Activated naive CD4-positive, alpha-beta T cell treated with anti-CD3 and anti-CD28 coated beads, Interleukin-2, amount 50 U/mL, for 16 hours (primary cell): Measurements from ENCODE around the gene STAC2.
"Not testable (repeated sequence)": the region's sequence is repeated elsewhere in the genome, so short reads cannot be mapped to it uniquely, and the experiment has no call there.

Experiments
- DNase-seq: peaks from one replicate; pipeline ENCODE4 v3.0.0-alpha.2; 2020

Gene STAC2

DNA sequence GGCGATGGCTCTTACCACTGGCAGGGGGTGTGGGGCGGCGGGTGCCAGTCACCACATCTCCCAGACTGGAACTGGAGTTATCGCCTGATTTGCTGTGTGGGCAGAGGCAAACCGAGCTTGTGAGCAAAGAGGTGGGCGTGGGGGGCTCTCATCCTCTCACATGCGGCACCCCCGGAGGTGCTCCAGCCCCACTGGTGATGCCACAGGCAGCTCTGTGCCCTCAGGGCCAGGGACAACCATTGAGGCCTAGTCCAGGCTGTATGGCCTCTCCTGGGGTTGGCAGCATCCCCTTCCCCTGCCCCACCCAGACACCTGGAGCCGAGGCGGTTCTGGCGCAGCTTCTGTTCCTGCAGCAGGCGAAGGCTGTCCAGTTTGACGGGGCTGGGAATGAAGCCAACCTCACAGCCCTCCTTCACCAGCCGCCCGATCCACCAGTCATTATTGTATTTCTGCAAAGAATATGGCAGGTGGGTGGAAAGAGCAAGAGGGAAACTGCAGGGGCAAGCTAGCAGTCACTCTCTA lies 39.2 kb downstream of the STAC2 start:
- DNase-seq: no peak

DNA sequence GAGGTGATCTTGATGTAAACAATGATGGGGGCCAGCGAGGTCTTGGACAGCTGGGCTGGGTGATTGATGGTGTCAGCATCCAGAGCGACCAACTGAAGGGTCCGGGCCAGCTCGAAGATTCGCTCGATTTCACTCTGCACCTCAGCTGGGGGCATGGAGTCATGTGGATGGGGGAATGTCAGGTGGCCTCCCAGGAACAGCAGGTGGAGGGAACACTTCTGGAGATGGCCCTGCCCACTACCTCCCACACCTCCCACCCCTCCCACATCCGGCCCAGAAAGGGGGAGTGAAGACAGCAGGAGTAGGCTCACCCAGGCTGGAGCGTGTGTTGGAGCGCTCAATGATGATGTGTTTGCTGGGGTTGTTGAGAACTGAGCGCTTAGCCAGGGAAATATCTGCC lies 42.0 kb downstream of the STAC2 start:
- DNase-seq: no peak

DNA sequence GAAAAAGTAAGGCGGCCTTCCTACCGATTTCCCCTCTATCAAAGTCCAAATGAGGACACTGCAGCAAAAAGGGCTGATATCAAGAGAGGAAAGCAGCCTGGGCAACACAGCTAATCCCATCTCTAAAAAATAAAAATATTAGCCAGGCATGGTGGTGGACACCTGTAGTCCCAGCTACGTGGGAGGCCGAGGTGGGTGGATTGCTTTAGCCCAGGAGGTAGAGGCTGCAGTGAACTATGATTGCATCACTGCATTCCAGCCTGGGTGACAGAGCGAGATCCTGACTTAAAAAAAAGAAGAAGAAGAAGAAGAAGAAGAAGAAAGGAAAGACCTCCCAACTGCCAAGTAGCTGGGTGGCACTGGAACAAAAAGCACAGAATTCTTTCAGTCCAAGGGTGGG lies 42.7 kb downstream of the STAC2 start:
- no peak for DNase-seq

DNA sequence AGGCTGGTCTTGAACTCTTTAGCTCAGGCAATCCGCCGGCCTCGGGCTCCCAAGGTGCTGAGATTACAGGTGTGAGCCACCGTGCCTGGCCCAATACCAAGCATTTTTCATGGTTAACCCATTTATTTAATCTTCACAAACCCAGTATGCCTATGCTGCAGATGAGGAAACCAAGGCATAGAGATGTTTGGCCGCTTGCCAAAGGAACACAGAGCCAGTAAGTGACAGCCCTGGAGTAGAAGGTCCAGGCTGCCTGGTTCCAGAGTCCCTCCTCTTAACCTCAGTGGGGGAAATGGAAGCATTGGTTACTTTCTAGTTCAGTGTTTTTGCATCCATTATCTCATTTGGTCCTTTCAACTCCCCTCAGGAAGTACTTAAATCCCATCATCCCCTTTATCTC lies 44.4 kb downstream of the STAC2 start:
- no peak for DNase-seq

DNA sequence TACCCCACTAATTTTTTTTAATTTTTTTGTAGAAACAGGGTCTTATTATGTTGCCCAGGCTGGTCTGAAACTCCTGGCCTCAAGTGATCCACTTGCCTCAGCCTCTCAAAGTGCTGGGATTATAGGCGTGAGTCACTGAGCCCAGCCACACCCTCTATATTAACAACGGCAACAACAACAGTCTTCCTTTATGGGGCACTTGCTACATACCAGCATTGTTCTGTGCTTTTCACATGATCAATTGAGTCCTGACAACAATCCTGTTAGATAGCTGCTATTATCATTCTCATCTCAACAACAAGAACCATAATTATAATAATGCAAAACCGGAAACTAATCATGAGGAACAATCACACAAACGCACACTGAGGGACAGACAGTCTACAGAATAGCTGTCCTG lies 47.2 kb downstream of the STAC2 start:
- DNase-seq: no peak

DNA sequence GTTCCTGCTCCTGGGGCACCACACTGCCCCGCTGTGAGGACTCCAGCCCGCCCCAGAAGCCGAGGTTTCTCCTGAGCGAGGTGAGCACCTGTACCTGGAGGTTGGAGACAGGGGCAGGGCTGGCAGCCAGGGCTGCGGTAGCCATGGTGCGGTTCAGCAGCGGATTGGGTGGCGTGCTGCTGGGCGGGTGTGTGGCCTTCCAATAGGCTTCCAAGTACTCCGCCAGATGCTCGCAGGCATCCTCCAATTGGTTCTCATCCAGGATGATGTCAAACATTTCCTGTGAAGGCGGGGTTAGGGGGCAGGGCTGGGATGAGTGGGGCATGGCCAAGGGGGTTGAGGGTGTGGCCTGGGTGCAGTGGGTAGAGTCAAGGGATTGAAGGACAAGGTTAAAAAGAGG lies 48.5 kb downstream of the STAC2 start:
- no peak for DNase-seq

DNA sequence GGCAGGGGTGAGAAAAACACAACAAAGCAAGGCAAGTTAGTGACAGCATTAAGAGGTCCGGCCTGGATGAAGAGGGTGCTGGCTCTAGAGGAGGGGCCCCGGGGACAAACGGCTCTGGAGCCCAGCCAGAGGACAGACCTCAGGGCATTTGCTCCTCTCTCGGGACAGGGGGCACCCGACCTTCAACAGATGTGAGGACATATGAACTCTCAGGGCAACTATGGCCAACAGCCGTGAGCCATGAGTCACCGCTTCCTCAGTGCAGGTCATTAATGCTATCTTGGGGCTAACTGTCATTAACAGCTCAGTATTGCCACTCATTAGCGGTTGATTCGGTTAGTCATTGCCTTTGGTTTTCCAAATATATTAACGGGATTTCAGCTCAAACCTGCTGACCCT lies 50.1 kb downstream of the STAC2 start:
- no peak for DNase-seq

DNA sequence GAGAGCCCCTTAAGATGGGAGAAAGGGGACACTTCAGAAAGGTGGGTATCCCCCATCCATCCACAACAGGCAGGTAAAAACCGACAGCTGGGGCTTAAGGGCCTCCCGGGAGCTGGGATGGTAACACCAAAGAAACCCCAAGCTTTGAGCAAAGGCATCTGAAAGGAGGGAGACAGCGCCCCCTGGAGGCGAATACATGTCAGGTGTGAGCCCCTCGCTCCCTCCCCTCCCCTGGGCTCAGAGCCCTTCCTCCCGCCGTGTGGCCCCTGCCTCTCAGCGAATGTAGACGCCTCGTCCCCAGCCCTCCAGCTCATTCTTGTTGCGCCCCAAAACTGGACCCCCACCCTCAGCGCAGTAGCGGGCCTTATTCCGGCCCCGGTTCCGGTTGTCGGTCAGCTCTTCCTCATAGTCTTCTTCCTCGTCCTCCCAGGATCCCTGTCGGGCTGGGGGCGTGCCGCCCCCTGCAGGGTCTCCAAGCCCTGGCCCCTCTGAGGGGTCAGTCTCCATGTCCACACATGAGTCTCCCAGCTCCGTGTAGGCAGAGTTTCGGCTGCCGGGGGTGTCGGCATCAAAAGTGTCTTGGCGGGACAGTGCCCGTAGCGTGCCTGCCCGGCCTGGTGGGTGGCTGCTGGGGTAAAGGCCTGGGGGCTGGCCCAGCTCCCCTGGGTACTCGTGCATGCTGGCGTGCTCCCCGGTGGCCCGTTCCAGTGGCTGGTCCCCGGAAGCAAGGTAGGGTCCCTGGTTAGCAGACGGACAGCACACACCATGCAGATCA lies 50.6 kb downstream of the STAC2 start:
- peak; percentile 77 for DNase-seq

DNA sequence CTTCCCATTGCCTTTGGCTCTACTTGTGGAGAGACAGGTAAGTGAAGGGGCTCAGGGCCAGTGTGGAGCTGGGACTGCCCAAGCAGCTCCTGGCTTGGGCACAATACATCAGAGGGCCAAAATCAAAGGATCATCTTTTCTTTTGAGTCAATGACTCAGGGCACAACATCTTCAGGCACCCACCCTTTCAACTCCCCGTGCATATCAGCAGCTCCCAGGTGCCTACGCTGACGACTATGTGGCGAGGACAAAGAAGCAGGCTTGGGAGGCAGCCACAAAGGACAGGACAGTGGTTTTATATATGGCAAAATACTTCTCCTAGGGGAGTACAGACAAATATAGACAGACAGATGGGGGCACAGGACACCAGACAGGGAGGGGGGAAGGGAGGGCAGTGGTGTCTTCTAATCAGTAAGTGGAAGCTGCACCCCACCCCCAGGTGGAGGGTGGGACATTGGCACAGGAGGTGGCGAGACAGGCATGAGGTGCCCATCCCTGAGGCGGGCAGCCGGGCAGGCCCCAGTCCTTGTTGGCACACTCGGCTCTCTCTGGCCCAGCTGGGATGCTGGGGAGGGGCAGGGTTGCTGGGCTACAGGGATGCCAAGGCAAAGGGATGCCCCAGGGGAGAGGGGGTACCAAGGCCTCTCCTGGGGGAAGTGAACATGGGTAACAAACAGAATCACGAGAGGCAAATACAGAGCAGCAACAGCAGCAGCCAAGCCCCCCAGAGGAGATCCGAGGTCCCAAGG lies 52.0 kb downstream of the STAC2 start:
- DNase-seq: no peak

DNA sequence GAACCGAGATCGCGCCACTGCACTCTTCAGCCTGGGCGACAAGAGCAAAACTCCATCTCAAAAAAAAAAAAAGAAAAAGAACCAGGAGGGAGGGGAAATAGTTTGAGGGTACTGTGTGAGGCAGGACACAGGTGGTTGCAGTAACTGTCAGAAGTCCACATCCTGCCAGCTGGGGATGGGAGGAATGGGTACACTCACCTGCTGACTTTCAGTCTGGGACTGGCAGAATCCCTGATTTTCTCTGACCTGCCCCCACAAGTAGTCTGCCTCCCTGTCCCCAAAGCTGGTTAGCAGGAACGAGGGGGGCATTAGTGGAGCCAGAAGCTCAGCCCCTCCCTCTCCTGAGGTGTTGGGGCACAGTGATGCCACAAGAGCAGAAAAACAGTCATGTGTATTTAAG lies 52.7 kb downstream of the STAC2 start:
- no peak for DNase-seq

DNA sequence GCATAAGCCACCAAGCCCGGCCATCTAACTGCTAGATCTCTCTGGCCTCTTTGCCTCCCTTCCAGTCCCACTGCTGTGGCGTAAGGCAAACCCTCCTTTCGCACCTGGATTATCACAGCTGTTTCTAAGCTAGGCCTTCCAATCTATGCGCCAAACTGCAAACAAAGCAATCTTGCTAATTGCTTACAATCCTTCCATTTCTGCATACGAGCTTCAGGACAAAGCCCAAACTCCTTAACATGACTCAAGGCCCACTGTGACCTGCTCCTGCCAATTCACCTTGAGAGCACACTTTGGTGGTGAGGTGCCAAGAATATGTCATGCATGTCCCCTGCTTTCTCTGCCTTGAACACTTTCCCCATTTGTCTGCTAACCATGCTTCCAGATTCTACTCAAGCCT lies 53.8 kb downstream of the STAC2 start:
- no peak for DNase-seq

DNA sequence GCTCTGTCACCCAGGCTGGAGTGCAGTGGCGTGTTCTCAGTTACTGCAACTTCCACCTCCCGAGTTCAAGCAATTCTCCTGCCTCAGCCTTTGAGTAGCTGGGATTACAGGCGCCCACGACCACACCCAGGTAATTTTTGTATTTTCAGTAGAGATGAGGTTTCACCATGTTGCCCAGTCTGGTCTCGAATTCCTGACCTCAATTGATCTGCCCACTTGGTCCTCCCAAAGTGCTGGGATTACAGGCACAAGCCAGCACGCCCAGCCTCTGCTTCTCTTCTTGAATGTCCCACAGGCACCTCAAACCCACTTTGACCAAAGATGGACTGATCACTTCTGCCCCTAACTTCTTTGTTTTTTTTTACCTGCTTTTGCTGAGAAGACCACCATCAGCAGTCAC lies 55.2 kb downstream of the STAC2 start:
- DNase-seq: no peak

DNA sequence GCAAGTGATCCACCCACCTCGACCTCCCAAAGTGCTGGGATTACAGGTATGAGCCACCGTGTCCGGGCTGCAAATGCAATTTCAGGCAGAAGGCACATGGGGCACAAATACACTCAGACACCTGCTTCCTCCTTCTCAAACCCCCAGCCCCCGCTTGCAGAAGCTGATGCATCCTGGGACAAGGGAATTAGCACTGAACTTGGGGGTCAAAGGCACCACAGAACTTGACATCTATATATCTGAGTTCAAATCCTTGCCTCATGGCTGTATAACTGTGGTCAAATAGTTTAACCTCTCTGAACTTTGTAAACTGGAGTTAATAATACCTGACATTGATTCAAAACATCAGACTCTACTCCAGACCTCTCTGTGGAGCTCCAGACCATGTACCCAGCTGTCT lies 55.6 kb downstream of the STAC2 start:
- DNase-seq: no peak

DNA sequence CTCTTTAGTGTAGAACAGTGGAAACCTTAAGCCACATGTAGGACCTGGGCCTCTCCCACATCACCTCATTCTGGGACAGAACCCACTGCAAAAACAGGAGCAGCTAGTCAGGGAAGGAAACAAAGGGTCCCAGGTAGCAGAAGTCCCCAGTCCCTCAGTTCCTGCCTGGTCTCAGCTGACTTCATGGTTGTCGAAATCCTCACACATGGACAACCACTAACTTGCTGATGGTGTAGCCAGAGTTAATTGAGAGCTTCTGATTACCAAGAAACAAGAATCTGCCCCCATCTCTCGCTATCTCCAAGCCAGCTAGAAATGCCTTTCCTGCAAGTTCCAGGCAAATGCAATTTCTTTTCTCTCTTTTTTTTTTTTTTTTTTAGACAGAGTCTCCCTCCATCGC lies 56.2 kb downstream of the STAC2 start:
- DNase-seq: no peak

DNA sequence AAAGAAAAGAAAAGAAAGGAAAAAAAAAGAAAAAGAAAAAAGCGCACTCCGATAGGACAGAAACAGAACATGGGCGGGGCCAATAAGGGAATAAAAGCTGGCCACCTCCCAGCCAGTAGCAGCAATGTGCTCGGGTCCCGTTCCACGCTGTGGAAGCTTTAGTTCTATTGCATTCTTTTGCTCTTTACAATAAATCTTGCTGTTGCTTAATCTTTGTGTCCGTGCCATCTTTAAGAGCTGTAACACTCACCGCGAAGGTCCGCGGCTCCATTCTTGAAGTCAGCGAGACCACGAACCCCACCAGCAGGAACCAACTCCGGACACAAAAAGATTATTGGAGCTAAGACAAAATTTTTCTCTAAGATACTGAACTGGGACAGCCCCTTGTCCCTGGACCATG lies 56.6 kb downstream of the STAC2 start:
- DNase-seq: no peak

DNA sequence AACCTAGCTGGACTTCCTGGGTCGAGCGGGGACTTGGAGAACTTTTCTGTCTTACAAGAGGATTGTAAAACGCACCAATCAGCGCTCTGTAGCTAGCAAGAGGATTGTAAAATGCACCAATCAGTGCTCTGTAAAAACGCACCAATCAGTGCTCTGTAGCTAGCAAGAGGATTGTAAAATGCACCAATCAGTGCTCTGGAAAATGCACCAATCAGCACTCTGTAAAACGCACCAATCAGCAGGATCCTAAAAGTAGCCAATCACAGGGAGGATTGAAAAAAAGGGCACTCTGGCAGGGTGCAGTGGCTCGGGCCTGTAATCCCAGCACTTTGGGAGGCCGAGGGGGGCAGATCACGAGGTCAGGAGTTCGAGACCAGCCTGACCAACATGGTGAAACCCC lies 57.2 kb downstream of the STAC2 start:
- not testable (repeated sequence) for DNase-seq

DNA sequence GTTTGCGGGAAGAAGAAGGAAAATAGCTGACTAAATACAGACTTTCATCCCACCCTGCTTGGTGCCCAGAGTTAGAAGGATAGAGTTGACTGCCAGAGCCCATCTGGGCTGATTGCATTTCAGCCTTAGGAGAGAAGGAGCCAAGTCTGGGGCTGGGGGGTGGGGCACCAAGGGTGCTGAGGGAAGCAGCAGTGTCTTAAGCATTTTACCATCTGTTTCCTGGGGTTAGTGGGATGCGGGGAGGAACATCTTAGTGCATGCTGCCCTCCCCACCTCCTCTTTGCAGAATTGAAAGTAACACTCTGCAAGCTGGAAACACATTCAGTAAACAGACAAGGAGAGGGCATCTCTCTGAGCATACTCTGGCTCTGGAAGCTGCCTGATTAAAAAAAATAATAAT lies 58.3 kb downstream of the STAC2 start:
- no peak for DNase-seq

DNA sequence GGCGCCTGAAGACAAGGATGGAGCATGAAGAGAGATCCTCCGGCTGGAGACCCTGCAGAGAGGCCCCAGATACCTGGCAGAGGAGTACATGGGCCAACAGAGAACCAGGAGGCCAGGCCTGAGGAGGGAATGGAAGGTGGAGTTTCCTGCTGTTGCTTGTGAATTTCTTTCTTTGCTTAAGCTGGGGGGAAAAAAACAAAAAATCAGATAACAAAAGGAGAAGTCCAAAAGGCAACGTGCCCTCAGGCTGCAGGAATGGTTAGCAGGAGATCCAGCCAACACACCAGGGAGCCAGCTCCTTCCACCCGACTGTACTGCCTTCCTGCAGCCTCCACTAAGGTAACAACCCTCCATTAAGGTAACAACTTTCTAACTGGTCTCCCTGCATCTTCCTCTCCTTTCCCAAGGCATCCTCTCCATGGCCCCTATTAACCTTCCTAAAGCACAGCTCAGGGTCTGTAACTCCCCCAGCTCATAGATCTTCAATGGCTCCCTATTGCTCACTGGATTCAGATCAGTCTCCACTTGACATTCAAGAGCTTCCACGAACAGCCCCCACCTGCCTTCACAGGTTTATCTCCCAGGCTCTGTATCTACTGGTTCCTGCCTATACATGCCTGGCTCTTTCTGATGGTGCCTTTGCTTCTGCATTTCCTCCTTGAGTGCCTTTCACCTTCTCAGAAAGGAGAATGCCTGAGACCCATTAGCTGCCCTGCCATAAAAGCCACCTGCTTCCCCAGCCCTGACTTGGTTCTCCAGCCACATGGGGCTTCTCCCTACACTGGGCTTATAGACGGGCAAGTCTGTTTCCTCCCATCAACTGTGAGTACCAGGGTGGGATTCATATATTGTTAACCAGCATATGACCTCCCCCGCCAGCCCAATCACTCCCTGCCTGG lies 59.1 kb downstream of the STAC2 start:
- no peak for DNase-seq

DNA sequence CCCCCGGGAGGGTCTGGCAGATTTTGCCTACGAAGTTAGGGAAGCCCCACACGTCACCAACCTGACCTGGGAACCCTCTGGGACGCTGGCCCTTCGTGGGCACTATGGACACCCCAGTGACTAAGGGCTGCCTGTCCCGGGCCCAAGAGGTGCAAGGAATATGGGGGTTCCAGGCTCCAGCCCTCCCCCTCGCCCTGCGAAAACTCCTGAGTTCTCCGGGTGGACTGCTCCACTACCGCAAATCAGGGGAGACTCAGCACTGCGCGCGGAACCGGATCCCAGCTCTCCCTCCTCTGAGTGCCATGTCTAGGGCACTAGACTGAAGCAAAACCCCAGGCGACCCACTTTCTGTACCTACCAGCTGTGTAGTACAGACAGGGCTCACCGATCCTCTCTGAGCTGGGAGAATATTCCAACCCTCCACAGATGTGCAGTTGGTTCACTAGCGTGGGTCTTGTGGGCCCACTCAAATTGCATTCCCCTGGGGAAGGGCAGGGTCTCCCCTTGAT lies 59.9 kb downstream of the STAC2 start, which contains the start of gene ARL5C:
Gene ARL5C, minus strand, starts transcription at position 321 of the 509 bp plus-strand sequence. CDS start 401 bp downstream, outside the sequence.
- DNase-seq: no peak

DNA sequence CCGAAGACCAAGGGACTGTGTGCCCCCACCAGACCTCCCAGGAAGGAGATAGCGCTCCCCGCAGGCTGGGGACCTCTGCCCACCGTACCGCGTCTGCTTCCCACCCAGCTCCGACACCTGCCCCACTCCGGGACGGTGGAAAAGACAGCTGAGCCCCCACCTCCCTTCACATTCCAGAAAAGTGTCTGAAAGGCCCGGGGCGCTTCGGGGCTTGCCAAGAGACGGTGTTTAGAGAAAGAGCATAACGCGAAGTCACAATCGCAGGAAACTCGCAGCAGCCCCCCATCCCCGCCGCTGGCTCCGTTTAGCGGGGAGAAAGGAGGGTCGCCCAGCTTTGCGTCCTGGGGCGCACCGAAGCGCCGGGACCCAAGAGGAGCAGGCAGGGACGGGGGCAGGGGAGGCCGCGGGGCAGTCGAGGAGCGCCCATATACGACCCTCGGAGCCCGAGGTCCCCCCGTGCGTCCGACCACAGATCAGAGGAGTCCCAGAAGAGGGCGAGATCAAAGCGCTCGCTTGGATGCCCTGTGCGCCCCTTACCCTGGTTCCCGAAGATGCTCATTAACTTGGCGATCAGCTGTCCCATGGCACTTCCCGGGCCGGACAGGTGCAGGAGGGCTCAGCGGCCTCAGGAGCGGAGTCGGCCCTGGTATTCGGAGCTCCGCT lies 60.4 kb downstream of the STAC2 start:
- no peak for DNase-seq

DNA sequence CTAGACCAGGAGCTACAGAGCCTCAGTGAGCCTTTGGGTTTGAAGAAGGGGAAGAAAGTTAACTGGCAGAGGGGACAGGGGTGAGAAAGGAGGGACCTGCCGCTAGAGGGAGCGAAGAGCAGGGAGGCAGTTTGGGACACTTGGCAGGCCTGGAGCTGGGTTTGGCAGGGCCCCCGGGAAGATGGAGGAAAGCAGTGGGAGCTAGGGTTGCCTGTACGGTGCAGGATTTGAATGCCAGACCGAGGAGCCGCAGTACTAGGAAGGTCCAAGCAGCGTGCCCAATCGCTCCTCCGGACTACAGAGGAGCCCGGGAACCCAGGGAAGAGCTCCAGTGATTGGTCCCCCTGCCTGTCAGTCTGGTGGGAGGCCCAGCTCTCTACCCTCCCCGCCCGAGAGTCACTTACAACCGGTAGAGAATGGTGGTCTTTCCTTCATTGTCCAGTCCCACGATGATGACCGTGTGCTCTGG lies 61.0 kb downstream of the STAC2 start:
- DNase-seq: peak; percentile 81

DNA sequence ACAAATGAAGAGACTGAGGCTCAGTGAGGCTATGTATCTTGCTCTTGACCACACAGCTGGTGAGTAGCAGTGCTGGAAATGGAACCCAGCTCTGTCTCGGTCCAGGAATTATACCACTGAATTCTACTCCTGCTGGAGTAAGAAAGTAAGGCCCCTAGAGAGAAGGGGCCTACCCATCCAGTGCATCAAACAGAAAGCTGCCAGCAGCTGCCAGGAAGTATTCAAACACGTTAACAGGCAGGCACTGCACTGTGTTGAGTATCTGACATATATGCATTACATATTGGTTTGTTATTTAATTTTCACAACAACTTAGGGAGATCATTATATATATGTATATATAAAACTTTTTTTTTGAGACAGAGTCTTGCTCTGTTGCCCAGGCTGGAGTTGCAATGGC lies 63.8 kb downstream of the STAC2 start:
- no peak for DNase-seq
